ENCODE data around the gene YPEL1.

DNA sequence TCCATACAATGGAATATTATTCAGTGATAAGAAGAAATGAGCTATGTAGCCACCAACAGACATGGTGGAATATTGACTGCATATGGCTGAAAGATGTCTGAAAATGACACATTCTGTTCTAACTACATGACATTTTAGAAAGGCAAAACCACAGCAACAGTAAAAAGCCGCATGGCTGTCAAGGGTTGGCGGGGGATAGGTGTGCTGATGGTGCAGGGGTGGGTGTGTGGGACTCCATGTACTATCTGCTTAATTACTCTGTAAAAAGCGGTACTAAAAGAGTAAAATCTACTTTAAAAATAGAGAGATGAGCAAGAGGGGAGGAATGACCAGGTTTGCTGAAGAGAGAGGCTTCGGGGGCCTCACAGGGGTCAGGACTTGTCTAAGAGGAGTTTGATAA is 16.7 kb upstream of the YPEL1 start:
- TF ChIP-seq, protein P1, sequence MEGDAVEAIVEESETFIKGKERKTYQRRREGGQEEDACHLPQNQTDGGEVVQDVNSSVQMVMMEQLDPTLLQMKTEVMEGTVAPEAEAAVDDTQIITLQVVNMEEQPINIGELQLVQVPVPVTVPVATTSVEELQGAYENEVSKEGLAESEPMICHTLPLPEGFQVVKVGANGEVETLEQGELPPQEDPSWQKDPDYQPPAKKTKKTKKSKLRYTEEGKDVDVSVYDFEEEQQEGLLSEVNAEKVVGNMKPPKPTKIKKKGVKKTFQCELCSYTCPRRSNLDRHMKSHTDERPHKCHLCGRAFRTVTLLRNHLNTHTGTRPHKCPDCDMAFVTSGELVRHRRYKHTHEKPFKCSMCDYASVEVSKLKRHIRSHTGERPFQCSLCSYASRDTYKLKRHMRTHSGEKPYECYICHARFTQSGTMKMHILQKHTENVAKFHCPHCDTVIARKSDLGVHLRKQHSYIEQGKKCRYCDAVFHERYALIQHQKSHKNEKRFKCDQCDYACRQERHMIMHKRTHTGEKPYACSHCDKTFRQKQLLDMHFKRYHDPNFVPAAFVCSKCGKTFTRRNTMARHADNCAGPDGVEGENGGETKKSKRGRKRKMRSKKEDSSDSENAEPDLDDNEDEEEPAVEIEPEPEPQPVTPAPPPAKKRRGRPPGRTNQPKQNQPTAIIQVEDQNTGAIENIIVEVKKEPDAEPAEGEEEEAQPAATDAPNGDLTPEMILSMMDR (conservative IDR thresholded peaks at IDR 0.05 in 1 of 2, IDR thresholded peaks at IDR 0.05 in 1 of 2; ENCODE audit: low read depth in 1 of 2, low read length in 2 of 2): no peak
- TF ChIP-seq EZH2 (IDR thresholded peaks at IDR 0.05; ENCODE audit: low read length, missing control alignments): no peak

Data from fibroblast of lung (primary cell).